Effector CD8-positive, alpha-beta T cell (primary cell): ENCODE results near the gene LRRC36.

Experiments used
- DNase-seq: peaks from one replicate; lab custom pipeline; 2025; lab: John Stamatoyannopoulos, UW

LRRC36 gene

DNA sequence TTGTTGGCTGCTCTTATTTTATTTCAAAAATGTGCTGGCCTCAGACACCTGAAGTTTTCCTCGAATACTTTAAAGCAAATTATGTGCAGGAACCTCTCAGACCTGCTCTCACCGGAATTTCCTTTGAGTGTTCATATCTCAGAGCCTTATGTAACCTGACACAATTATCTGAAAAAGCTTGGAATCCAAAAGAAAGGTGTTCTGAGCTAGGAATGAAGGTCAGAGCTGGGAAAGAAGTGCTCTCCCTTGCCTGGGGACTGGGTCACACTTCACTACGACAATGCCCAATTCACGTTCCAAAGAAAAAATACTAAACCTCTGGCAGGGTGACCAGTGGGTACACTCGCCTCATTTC is 97.6 kb downstream of the LRRC36 start:
- no peak for DNase-seq

GRCh38 chr16:67425061-67425460 is 98.4 kb downstream of the LRRC36 start:
- DNase-seq, result no peak

DNA sequence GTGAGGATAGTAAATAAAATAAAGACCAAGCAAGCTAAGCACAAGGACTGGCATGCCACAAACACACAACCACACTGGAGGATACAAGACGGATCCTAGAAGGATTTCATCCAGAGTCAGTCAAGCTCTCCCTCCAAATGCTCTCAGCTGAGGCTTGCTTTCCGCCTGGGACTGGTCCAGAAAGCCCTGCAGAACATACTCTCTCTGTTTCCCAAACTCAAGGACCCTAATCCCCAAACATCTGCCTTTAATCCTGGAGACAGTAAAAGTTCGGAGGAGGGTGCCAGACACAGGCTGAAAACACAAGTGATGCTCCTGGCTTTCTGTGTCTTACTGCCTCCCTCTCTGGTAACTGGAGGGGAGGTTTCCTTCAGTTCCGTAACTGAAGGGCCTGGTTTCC is 99.0 kb downstream of the LRRC36 start:
- DNase-seq, result no peak

- no peak for DNase-seq
Observed at GRCh38 chr16:67426022-67426421, 99.4 kb downstream of the LRRC36 start.

DNA sequence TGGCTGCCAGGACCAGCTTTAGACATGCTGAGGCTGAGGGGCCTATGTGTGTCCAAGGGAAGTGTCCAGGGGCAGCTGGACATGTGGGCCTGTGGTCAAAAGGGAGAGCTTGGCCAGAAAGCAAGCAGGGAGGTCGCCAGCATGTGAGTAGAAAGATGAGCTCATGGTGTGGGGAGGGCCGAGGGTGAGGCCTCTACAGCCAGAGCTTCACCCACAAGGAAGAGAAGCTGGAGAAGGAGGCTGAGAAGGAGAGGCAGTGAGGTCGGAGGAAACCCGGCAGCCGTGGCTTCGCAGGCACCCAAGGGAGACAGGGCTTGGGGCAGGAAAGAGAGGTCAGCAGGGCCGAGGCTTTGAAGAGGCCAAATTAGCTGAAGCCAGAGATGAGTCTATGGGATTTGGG is 100.3 kb downstream of the LRRC36 start:
- no peak for DNase-seq

GRCh38 chr16:67428146-67428731 is 101.6 kb downstream of the LRRC36 start:
- DNase-seq, result peak; percentile 14

GRCh38 chr16:67429053-67429798 is 102.6 kb downstream of the LRRC36 start:
- DNase-seq, result no peak

GRCh38 chr16:67429799-67430503 is 103.3 kb downstream of the LRRC36 start:
- no peak for DNase-seq

GRCh38 chr16:67430504-67430976 is 103.9 kb downstream of the LRRC36 start:
- no peak for DNase-seq

GRCh38 chr16:67430977-67431774 is 104.6 kb downstream of the LRRC36 start, which contains the start of gene HSD11B2:
Gene HSD11B2 (plus strand): TSS chr16:67431121. CDS start chr16:67431249, 128 bp downstream.
- DNase-seq, result no peak

DNA sequence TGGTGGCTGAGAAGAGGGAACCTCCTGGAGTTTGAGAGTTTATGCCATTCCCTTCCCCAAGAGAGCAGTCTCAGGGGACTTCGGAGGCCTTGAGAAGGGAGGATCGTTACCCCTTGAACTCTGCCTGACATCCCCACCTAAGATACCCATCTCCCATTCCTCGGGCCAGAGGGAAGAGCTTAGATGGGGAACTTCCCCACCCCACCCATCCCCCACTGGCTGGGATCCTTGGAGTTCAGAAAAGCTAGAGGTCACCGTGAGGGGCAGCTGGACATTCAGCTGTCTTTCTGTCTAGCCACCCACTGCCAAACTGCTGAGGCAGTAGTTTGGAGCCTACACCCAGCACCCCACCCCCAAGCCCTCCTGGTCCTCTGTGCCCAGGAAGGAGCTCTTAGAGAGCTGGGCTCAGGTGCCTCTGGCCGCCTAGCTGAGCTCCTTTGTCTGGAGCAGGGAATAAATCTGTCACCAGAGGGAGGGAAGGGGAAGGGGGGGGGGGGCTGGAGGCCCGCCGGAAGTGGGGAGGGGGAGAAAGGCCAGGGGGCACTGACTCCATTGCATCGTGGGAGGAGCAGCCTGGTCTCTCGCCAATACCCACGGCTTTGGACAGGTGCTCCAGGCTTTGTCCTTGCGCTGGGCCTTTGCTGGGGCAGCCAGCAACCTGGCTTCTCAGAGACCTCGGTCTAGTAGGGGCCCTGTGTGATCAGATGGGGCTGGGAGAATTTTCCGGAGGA is 105.3 kb downstream of the LRRC36 start:
- DNase-seq, result no peak

GRCh38 chr16:67432506-67432890 is 105.9 kb downstream of the LRRC36 start:
- no peak for DNase-seq

GRCh38 chr16:67433131-67433719 is 106.6 kb downstream of the LRRC36 start:
- no peak for DNase-seq
